H1 (cell line): ENCODE results near the gene FAM177A1. TPM values are rescaled to one million over a fixed set of nuclear protein-coding genes. Genes with fewer than 3 reads are reported as not detected.

ENCODE experiments used
- CTCF ChIA-PET: fragments of 300-600 bp; sonication (Branson Sonifier 250); formaldehyde crosslinking; loops from one replicate; lab custom pipeline; 2021; ENCODE audit not compliant: partially characterized antibody; lab: Charles Lee
- POLR2A ChIA-PET: fragments of 300-600 bp; sonication (Branson Sonifier 250); formaldehyde crosslinking; loops from one replicate; lab custom pipeline; 2021; ENCODE audit warnings: inconsistent platforms; ENCODE audit not compliant: partially characterized antibody; lab: Charles Lee
- DNase-seq, 2 experiments: peaks; one replicate each; pipeline versions ENCODE4 v3.0.0 to v3.0.0-alpha.2; 2010 to 2022; ENCODE audit warnings: low spot score in 2 of 2, low read depth in 1 of 2, mixed read lengths in 1 of 2
- FAIRE-seq: peaks from 2 replicates; lab custom pipeline; 2011; peaks lifted over from hg19 to GRCh38; lab: Jason Lieb, UNC
- H2AFZ ChIP-seq: 2 replicates; pipeline ENCODE4 v1.8.1; 2012; ENCODE audit warnings: low read length, inconsistent platforms
- H2AK5ac ChIP-seq: 2 replicates; pipeline ENCODE4 v1.6.1; 2013; ENCODE audit warnings: low read depth, low read length
- H2BK120ac ChIP-seq: replicated peaks from 2 replicates; pipeline ENCODE3; 2013; ENCODE audit warnings: low read depth, low read length, inconsistent platforms
- H2BK12ac ChIP-seq: 2 replicates; pipeline ENCODE4 v1.6.1; 2013; ENCODE audit warnings: low read depth, low read length
- H2BK15ac ChIP-seq: 2 replicates; pipeline ENCODE4 v1.6.1; 2013; ENCODE audit warnings: low read length
- H2BK20ac ChIP-seq: 2 replicates; pipeline ENCODE4 v1.6.1; 2013; ENCODE audit warnings: low read length
- H2BK5ac ChIP-seq: 2 replicates; pipeline ENCODE4 v1.6.1; 2013; ENCODE audit warnings: low read depth, low read length
- H3K14ac ChIP-seq: 2 replicates; pipeline ENCODE4 v1.6.1; 2013; ENCODE audit warnings: inconsistent platforms; ENCODE audit not compliant: insufficient read length
- H3K18ac ChIP-seq: 2 replicates; pipeline ENCODE4 v1.6.1; 2013; ENCODE audit warnings: low read length; ENCODE audit errors: extremely low read depth
- H3K23ac ChIP-seq: 2 replicates; pipeline ENCODE4 v1.6.1; 2013; ENCODE audit warnings: inconsistent platforms; ENCODE audit not compliant: insufficient read length
- H3K23me2 ChIP-seq: 2 replicates; pipeline ENCODE4 v1.6.1; 2013; ENCODE audit warnings: low read depth, low read length
- H3K27ac ChIP-seq: 2 replicates; pipeline ENCODE4 v1.6.1; 2011; ENCODE audit warnings: low read depth, low read length, inconsistent platforms
- H3K27me3 ChIP-seq, 4 experiments: replicated peaks in 1 of 4; 1 replicate in 1 of 4; 2 replicates in 3 of 4; pipeline versions ENCODE4 v1.6.1 to v1.8.1; 2011 to 2013; ENCODE audit warnings: low read length in 3 of 4, mild to moderate bottlenecking in 3 of 4, inconsistent platforms in 2 of 4, mixed read lengths in 2 of 4, moderate library complexity in 1 of 4; ENCODE audit not compliant: control insufficient read depth in 3 of 4, insufficient read depth in 3 of 4; ENCODE audit errors: extremely low read depth in 1 of 4
- H3K36me3 ChIP-seq, 4 experiments: 2 replicates each; pipeline versions ENCODE4 v1.6.1 to v1.8.1; 2011 to 2013; ENCODE audit warnings: mild to moderate bottlenecking in 4 of 4, low read length in 3 of 4, moderate library complexity in 2 of 4, control low read depth in 1 of 4, inconsistent platforms in 1 of 4; ENCODE audit not compliant: insufficient read depth in 4 of 4, control insufficient read depth in 2 of 4
- H3K4ac ChIP-seq: replicated peaks from 2 replicates; pipeline ENCODE3; 2013; ENCODE audit warnings: low read length, low read depth, mixed read lengths, inconsistent platforms; ENCODE audit not compliant: insufficient read length
- H3K4me1 ChIP-seq, 4 experiments: replicated peaks in 1 of 4; 1 replicate in 1 of 4; 2 replicates in 3 of 4; pipeline versions ENCODE4 v1.6.1 to v1.8.1; 2011 to 2013; ENCODE audit warnings: low read length in 3 of 4, inconsistent platforms in 2 of 4, mixed read lengths in 1 of 4; ENCODE audit not compliant: insufficient read depth in 4 of 4, control insufficient read depth in 3 of 4
- H3K4me2 ChIP-seq, 2 experiments: 2 replicates each; pipeline versions ENCODE4 v1.6.1 to v1.8.1; 2011 to 2013; ENCODE audit warnings: low read depth in 2 of 2, low read length in 2 of 2, control low read depth in 1 of 2, inconsistent platforms in 1 of 2, mild to moderate bottlenecking in 1 of 2; ENCODE audit not compliant: insufficient read depth in 1 of 2
- H3K4me3 ChIP-seq, 4 experiments: fragments of 200-600, 300-600 bp in 1 of 4; sonication (generic), shearing (Covaris generic), sonication (Bioruptor Twin) in 1 of 4; 2 replicates each; pipeline versions ENCODE4 v1.5.1 to v1.8.1; 2011 to 2016; ENCODE audit warnings: low read length in 4 of 4, low read depth in 3 of 4, control low read depth in 2 of 4, inconsistent platforms in 2 of 4, mild to moderate bottlenecking in 2 of 4, mixed read lengths in 1 of 4, moderate library complexity in 1 of 4; ENCODE audit not compliant: insufficient read depth in 2 of 4; ENCODE audit errors: extremely low read depth in 1 of 4
- H3K56ac ChIP-seq: replicated peaks from 2 replicates; pipeline ENCODE3; 2013; ENCODE audit warnings: low read depth, mild to moderate bottlenecking, mixed read lengths, low read length, inconsistent platforms; ENCODE audit not compliant: insufficient read length
- H3K79me1 ChIP-seq: 2 replicates; pipeline ENCODE4 v1.6.1; 2013; ENCODE audit warnings: low read depth, low read length, control low read depth
- H3K79me2 ChIP-seq, 2 experiments: 2 replicates each; pipeline versions ENCODE4 v1.6.1 to v1.8.1; 2012 to 2013; ENCODE audit warnings: low read length in 2 of 2, mild to moderate bottlenecking in 2 of 2, inconsistent platforms in 1 of 2; ENCODE audit not compliant: insufficient read depth in 2 of 2, control insufficient read depth in 1 of 2
- H3K9ac ChIP-seq, 4 experiments: replicated peaks in 1 of 4; 1 replicate in 1 of 4; 2 replicates in 3 of 4; pipeline versions ENCODE4 v1.6.1 to v1.8.1; 2011 to 2013; ENCODE audit warnings: low read depth in 3 of 4, low read length in 3 of 4, control low read depth in 2 of 4, mild to moderate bottlenecking in 2 of 4, moderate library complexity in 2 of 4, inconsistent platforms in 1 of 4; ENCODE audit errors: extremely low read depth in 1 of 4
- H3K9me3 ChIP-seq, 2 experiments: 2 replicates each; pipeline versions ENCODE4 v1.6.1 to v1.8.1; 2012 to 2013; ENCODE audit warnings: mild to moderate bottlenecking in 2 of 2, moderate library complexity in 2 of 2, control low read depth in 1 of 2, inconsistent platforms in 1 of 2, low read depth in 1 of 2, low read length in 1 of 2, mixed read lengths in 1 of 2; ENCODE audit not compliant: insufficient read depth in 2 of 2
- H4K20me1 ChIP-seq, 2 experiments: replicated peaks in 1 of 2; 2 replicates each; pipeline versions ENCODE3 to v1.8.1; 2011 to 2013; ENCODE audit warnings: inconsistent platforms in 2 of 2, low read length in 2 of 2, mild to moderate bottlenecking in 1 of 2; ENCODE audit not compliant: insufficient read depth in 2 of 2, control insufficient read depth in 1 of 2
- H4K5ac ChIP-seq: 2 replicates; pipeline ENCODE4 v1.6.1; 2013; ENCODE audit warnings: low read length, low read depth, mixed read lengths, inconsistent platforms; ENCODE audit not compliant: insufficient read length
- H4K8ac ChIP-seq: 2 replicates; pipeline ENCODE4 v1.8.0; 2013; ENCODE audit warnings: mild to moderate bottlenecking, moderate library complexity, low read length, inconsistent platforms; ENCODE audit not compliant: insufficient read depth; ENCODE audit errors: extremely low read depth
- H4K91ac ChIP-seq: replicated peaks from 2 replicates; pipeline ENCODE3; 2013; ENCODE audit warnings: low read length, mixed read lengths, inconsistent platforms; ENCODE audit not compliant: insufficient read length
- BRCA1 ChIP-seq: IDR thresholded peaks from 2 replicates; pipeline ENCODE4 v1.6.1; 2012; ENCODE audit warnings: low read depth, low read length, improper control_type of control experiment
- CEBPB ChIP-seq: IDR thresholded peaks from 2 replicates; pipeline ENCODE4 v1.6.1; 2012; ENCODE audit warnings: low read depth, low read length
- NANOG ChIP-seq: IDR thresholded peaks from 2 replicates; pipeline ENCODE4 v1.6.1; 2011; ENCODE audit warnings: low read length, low read depth, mild to moderate bottlenecking, inconsistent platforms; ENCODE audit not compliant: insufficient read depth, poor library complexity, severe bottlenecking
- SRF ChIP-seq: IDR thresholded peaks from 2 replicates; pipeline ENCODE4 v1.6.1; 2011; ENCODE audit warnings: mild to moderate bottlenecking, low read depth, low read length, moderate library complexity
- TAF1 ChIP-seq: IDR thresholded peaks from 2 replicates; pipeline ENCODE4 v1.6.1; 2011; ENCODE audit warnings: mild to moderate bottlenecking, low read depth, low read length
- WGBS, 2 experiments: shearing (Covaris generic) in 1 of 2; methylation state at CpG; one replicate each; pipeline versions ENCODE4 v1.1.6 to v1.1.7; 2013 to 2015; ENCODE audit warnings: low lambda C conversion rate in 2 of 2, mixed read lengths in 2 of 2, inconsistent platforms in 1 of 2, low coverage in 1 of 2, missing lambda C conversion rate in 1 of 2; ENCODE audit not compliant: insufficient replicate concordance in 2 of 2, insufficient coverage in 1 of 2, insufficient read length in 1 of 2; ENCODE audit errors: extremely low coverage in 1 of 2, missing lambda C conversion rate in 1 of 2; 5-methylcytosine and 5-hydroxymethylcytosine counted together
- polyA plus RNA-seq, 7 experiments: library from polyadenylated mRNA; depleted of rRNA in 3 of 7; stranded (reverse) in 5 of 7; unstranded in 2 of 7; fragments of >200 nt in 5 of 7; fragments of 200-250 nt in 2 of 7; gene quantifications; 1 replicate in 5 of 7; 2 replicates in 1 of 7; 4 replicates in 1 of 7; pipeline versions ENCODE4 v1.2.1 to v1.2.3, GENCODE V29; 2011 to 2013; ENCODE audit warnings: missing spikeins in 2 of 7, mixed read lengths in 2 of 7
- total RNA-seq: library from RNA; stranded (reverse); fragmentation: NEBNext Ultra II Directional; extraction: Animal tissue kit (Norgen Biotek cat#: 25700); gene quantifications from 2 replicates; pipeline ENCODE4 v1.2.1, GENCODE V29; 2021

Gene FAM177A1
- total and polyA plus RNA-seq, 2 of the 8 experiments (the other 6 are each of a cell fraction or from before 2014, with no cell fraction given): 11.3 to 34.0 TPM

DNA sequence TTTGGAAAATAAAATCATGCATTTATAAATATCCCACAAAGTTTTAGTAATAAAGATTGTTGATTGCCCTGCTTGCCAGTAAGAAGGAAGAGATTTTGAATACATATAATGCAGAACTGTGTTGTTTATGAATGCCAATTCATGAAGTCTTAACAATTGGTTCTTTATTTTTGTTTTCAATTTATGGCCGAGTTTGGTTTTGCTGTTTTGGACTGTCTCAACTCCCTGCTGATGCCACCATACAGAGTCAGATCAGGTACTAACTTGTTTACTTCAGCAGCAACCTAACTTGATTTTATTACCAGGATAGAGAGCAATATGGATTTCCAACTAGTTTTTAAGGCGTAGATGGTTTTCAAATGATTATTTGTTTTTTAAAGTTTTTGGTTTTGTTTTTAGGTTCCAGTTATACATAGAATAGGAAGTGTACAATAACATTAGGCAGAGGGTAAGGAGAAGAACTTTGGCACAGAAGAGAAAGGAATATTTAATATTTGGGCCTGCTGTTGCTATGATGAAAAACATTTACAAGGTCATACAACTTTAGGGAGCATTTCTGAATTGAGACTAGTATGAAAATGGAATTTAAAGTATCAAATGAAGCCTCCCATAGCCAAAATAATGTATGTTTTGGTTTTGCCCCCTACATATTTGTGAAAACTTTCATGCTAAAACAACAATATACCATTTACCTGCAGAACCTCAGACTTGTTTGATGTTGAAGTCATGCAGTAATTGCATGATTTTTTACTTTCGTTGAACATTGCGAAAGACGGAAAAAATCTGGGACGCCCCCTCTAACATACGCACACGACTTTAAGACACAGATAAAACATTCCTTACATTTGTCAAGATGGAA lies 904 bp upstream of the FAM177A1 start:
- no peak for DNase-seq
- CTCF ChIA-PET: interaction anchor here (1.1 kb wide), 1 partner anchor 377 kb away, joined by 3 read pairs; no protein-coding TSS in a partner anchor
- TF ChIP-seq SRF (no peak), NANOG (no peak), BRCA1 (no peak), TAF1 (no peak), CEBPB (peak; percentile 48; the same call in 1 of the 2 replicates)
- peak overlapping the region; percentile 75 to 85 for H3K4me2 ChIP-seq
- no peaks in the 10 kb centered on the region for H4K20me1 ChIP-seq
- H3K79me1 ChIP-seq: no peaks in the 10 kb centered on the region
- H3K9me3 ChIP-seq: 0 out of 4 replicates have a peak, but pooled peaks cover 0 to 2% of the 10 kb centered on the region in 2 experiments
- no peak for FAIRE-seq
- no peak overlapping the region for H4K8ac ChIP-seq
- H2BK120ac ChIP-seq: no peak overlapping the region
- H2AK5ac ChIP-seq: no peak overlapping the region
- no peak overlapping the region for H3K27ac ChIP-seq
- no peaks in the 10 kb centered on the region for H3K27me3 ChIP-seq
- H2BK5ac ChIP-seq: no peak overlapping the region
- peak overlapping the region; percentile 52 for H2AFZ ChIP-seq
- no peak overlapping the region for H4K5ac ChIP-seq
- H3K79me2 ChIP-seq: peaks cover 0 to 6% of the 10 kb centered on the region in 2 experiments; a peak in 2 of 4 replicates
- H3K18ac ChIP-seq: no peak overlapping the region
- H2BK15ac ChIP-seq: no peak overlapping the region
- peak overlapping the region; percentile 67 to 79 (median 72) for H3K4me3 ChIP-seq
- no peak overlapping the region for H2BK20ac ChIP-seq
- no peaks in the 10 kb centered on the region; the same call in none of the 2 replicates for H3K23me2 ChIP-seq
- peak overlapping the region in 3 of 4 experiments; percentile 34 to 64 (median 52); a peak in 6 of 7 replicates for H3K9ac ChIP-seq
- no peak overlapping the region for H2BK12ac ChIP-seq
- WGBS, 2 experiments: 39 to 100% methylated on average over 1 to 8 of the region's 8 CpGs
- no peak overlapping the region for H3K14ac ChIP-seq
- H4K91ac ChIP-seq: no peak overlapping the region
- no peak overlapping the region for H3K56ac ChIP-seq
- no peak overlapping the region for H3K23ac ChIP-seq
- H3K36me3 ChIP-seq: no peaks in the 10 kb centered on the region; a peak in 2 of 8 replicates
- no peaks in the 10 kb centered on the region; a peak in 1 of 7 replicates for H3K4me1 ChIP-seq
- POLR2A ChIA-PET: interaction anchor here (0.6 to 2.3 kb wide), 11 partner anchors 9 to 606 kb away, joined by 3 to 17 read pairs (median 4); partner anchors contain the start of genes BAZ1A, PPP2R3C and SRP54
- no peak overlapping the region for H3K4ac ChIP-seq
